Measurements from ENCODE around the gene TIGD2.

DNA sequence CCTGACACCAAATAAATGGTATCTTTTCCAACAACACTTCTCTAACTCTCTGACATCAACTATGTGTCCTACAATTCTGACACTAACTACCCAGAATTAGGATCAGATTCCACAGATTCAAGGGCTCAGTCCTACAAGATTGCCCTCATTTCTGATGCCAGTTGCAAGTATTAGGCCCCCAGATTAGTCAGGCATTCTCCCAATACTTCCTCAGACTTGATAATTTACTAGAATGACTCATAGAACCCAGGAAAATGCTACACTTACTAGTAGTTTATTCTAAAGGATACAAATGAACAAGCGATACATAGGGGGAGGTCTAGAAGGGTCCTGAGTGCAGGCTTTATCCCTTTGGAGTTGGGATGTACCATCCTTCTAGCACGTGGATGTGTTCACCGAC lies 8.5 kb downstream of the TIGD2 start:
- TF ChIP-seq, protein P1, sequence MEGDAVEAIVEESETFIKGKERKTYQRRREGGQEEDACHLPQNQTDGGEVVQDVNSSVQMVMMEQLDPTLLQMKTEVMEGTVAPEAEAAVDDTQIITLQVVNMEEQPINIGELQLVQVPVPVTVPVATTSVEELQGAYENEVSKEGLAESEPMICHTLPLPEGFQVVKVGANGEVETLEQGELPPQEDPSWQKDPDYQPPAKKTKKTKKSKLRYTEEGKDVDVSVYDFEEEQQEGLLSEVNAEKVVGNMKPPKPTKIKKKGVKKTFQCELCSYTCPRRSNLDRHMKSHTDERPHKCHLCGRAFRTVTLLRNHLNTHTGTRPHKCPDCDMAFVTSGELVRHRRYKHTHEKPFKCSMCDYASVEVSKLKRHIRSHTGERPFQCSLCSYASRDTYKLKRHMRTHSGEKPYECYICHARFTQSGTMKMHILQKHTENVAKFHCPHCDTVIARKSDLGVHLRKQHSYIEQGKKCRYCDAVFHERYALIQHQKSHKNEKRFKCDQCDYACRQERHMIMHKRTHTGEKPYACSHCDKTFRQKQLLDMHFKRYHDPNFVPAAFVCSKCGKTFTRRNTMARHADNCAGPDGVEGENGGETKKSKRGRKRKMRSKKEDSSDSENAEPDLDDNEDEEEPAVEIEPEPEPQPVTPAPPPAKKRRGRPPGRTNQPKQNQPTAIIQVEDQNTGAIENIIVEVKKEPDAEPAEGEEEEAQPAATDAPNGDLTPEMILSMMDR (IDR thresholded peaks at IDR 0.05 in 8 of 11, conservative IDR thresholded peaks at IDR 0.05 in 3 of 11), result no peak
- TF ChIP-seq POLR2A (IDR thresholded peaks at IDR 0.05), result no peak

All from spleen (tissue), 7 donors.